Sigmoid colon (tissue), 4 donors: ENCODE data around the gene NMNAT3.

Experiments
- POLR2AphosphoS5 ChIP-seq, 4 donors: sonication (generic); formaldehyde crosslinking; IDR thresholded peaks; one replicate each; pipeline ENCODE4 v1.6.1; 2017; ENCODE audit warnings: antibody characterized with exemption in 4 of 4
- TF ChIP-seq, protein P1 (sequence below), 4 experiments: fragments of 450-650 bp in 3 of 4; fragments of 200-600 bp in 1 of 4; IDR thresholded peaks; one replicate each; pipeline ENCODE4 v1.5.1; 2016 to 2019; ENCODE audit warnings: antibody characterized with exemption in 4 of 4, mild to moderate bottlenecking in 3 of 4, moderate library complexity in 2 of 4

DNA sequence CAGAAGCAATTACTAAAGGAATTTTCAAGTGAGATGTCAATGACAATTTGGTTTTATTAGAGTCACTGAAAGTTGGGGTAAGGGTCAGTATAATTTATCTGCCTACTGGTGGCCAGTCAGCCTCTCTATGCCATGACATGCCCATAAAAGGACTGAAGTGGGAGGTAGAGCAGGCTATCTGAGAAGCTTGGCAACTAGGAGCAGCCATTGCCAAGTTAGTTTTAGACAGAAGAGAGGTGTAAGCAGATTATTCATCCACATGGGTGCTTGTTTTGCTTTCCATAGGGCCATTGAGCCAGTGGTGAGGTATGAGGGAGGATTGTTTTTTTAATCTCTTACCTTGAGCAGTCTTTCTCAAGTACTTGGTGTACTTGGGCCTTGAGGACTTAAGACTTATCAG lies 130.1 kb downstream of the NMNAT3 start:
- TF ChIP-seq, protein P1, sequence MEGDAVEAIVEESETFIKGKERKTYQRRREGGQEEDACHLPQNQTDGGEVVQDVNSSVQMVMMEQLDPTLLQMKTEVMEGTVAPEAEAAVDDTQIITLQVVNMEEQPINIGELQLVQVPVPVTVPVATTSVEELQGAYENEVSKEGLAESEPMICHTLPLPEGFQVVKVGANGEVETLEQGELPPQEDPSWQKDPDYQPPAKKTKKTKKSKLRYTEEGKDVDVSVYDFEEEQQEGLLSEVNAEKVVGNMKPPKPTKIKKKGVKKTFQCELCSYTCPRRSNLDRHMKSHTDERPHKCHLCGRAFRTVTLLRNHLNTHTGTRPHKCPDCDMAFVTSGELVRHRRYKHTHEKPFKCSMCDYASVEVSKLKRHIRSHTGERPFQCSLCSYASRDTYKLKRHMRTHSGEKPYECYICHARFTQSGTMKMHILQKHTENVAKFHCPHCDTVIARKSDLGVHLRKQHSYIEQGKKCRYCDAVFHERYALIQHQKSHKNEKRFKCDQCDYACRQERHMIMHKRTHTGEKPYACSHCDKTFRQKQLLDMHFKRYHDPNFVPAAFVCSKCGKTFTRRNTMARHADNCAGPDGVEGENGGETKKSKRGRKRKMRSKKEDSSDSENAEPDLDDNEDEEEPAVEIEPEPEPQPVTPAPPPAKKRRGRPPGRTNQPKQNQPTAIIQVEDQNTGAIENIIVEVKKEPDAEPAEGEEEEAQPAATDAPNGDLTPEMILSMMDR (IDR thresholded peaks at IDR 0.05): no peak
- TF ChIP-seq POLR2AphosphoS5 (IDR thresholded peaks at IDR 0.05): no peak
